Endothelial cell of umbilical vein (primary cell): Measurements from ENCODE around the gene FTO. TPM values are rescaled to one million over a fixed set of nuclear protein-coding genes. Genes with fewer than 3 reads are reported as not detected.

Source experiments
- BruUV-seq: library from RNA; stranded (reverse); fragments of 400-500 nt; replicated peaks from 2 replicates; lab custom pipeline; 2021; lab: Mats Ljungman, UMichigan
- CTCF ChIA-PET: fragments of 300-600, 350-600 bp; sonication (Branson Sonifier 250); formaldehyde crosslinking; loops from one replicate; lab custom pipeline; 2021; ENCODE audit warnings: antibody characterized with exemption, inconsistent platforms; lab: Charles Lee
- POLR2A ChIA-PET: fragments of 300-600, 350-600 bp; sonication (Branson Sonifier 250); formaldehyde crosslinking; loops from one replicate; lab custom pipeline; 2021; ENCODE audit warnings: antibody characterized with exemption, inconsistent platforms; lab: Charles Lee
- DNase-seq: peaks from one replicate; pipeline ENCODE4 v3.0.0-alpha.2; 2011; ENCODE audit warnings: low read depth, low spot score
- FAIRE-seq: peaks from 2 replicates; lab custom pipeline; 2011; peaks lifted over from hg19 to GRCh38; lab: Jason Lieb, UNC
- H2AFZ ChIP-seq: 2 replicates; pipeline ENCODE4 v1.6.0; 2012; ENCODE audit warnings: low read depth, low read length, control low read depth, inconsistent platforms
- H3K27ac ChIP-seq: 2 replicates; pipeline ENCODE4 v1.5.1; 2011; ENCODE audit warnings: low read depth, mild to moderate bottlenecking, control low read depth, low read length, moderate library complexity; ENCODE audit not compliant: insufficient read depth
- H3K27me3 ChIP-seq, 2 experiments: 2 replicates each; pipeline versions ENCODE4 v1.6.0 to v1.6.1; 2011; ENCODE audit warnings: low read length in 2 of 2, mixed read lengths in 1 of 2; ENCODE audit not compliant: control insufficient read depth in 2 of 2, insufficient read depth in 2 of 2
- H3K36me3 ChIP-seq, 2 experiments: 2 replicates in 1 of 2; 3 replicates in 1 of 2; pipeline ENCODE4 v1.5.1; 2011; ENCODE audit warnings: low read length in 2 of 2, mild to moderate bottlenecking in 1 of 2, moderate library complexity in 1 of 2; ENCODE audit not compliant: control insufficient read depth in 2 of 2, insufficient read depth in 2 of 2; ENCODE audit errors: extremely low read depth in 1 of 2
- H3K4me1 ChIP-seq: 3 replicates; pipeline ENCODE4 v1.5.1; 2011; ENCODE audit warnings: mild to moderate bottlenecking, low read length; ENCODE audit not compliant: control insufficient read depth, insufficient read depth; ENCODE audit errors: extremely low read depth
- H3K4me2 ChIP-seq: 2 replicates; pipeline ENCODE4 v1.6.1; 2011; ENCODE audit warnings: low read length, control low read depth, mixed read lengths; ENCODE audit not compliant: insufficient read depth
- H3K4me3 ChIP-seq, 3 experiments: fragments of 200-600 bp in 1 of 3; sonication (generic), shearing (Covaris generic) in 1 of 3; replicated peaks in 1 of 3; 2 replicates each; pipeline ENCODE4 v1.5.1; 2011 to 2016; ENCODE audit warnings: control low read depth in 3 of 3, low read length in 3 of 3, mild to moderate bottlenecking in 2 of 3, inconsistent platforms in 1 of 3, low read depth in 1 of 3, moderate library complexity in 1 of 3; ENCODE audit not compliant: insufficient read depth in 1 of 3
- H3K79me2 ChIP-seq: 2 replicates; pipeline ENCODE4 v1.6.0; 2012; ENCODE audit warnings: low read length, inconsistent platforms; ENCODE audit not compliant: control insufficient read depth, insufficient read depth
- H3K9ac ChIP-seq: replicated peaks from 2 replicates; pipeline ENCODE3; 2011; ENCODE audit warnings: low read length, control low read depth; ENCODE audit not compliant: insufficient read depth; ENCODE audit errors: extremely low read depth
- H3K9me1 ChIP-seq: replicated peaks from 3 replicates; pipeline ENCODE4 v1.6.0; 2011; ENCODE audit warnings: mild to moderate bottlenecking, low read length; ENCODE audit not compliant: control insufficient read depth, insufficient read depth; ENCODE audit errors: extremely low read depth
- H3K9me3 ChIP-seq: replicated peaks from 2 replicates; pipeline ENCODE4 v1.5.1; 2012; ENCODE audit warnings: low read length, inconsistent platforms; ENCODE audit not compliant: control insufficient read depth, insufficient read depth
- H4K20me1 ChIP-seq: replicated peaks from 2 replicates; pipeline ENCODE3; 2011; ENCODE audit warnings: mild to moderate bottlenecking, low read length; ENCODE audit not compliant: control insufficient read depth, insufficient read depth; ENCODE audit errors: extremely low read depth
- EZH2 ChIP-seq: IDR thresholded peaks from 2 replicates; pipeline ENCODE4 v1.6.1; 2012; ENCODE audit warnings: borderline replicate concordance, low read depth, mild to moderate bottlenecking, moderate library complexity, low read length, inconsistent platforms; ENCODE audit not compliant: severe bottlenecking
- FOS ChIP-seq: IDR thresholded peaks from 2 replicates; pipeline ENCODE4 v1.6.1; 2011; ENCODE audit warnings: mild to moderate bottlenecking, low read length, moderate library complexity, borderline replicate concordance; ENCODE audit not compliant: insufficient read depth
- GATA2 ChIP-seq: IDR thresholded peaks from 2 replicates; pipeline ENCODE4 v1.7.0; 2011; ENCODE audit warnings: low read depth, mild to moderate bottlenecking, moderate library complexity, mixed read lengths, low read length; ENCODE audit not compliant: insufficient read length, insufficient read depth
- JUN ChIP-seq: IDR thresholded peaks from 2 replicates; pipeline ENCODE4 v1.6.1; 2011; ENCODE audit warnings: borderline replicate concordance, low read depth; ENCODE audit not compliant: insufficient read length, insufficient read depth
- MYC ChIP-seq: IDR thresholded peaks from one replicate; pipeline ENCODE4 v1.6.1; 2011; ENCODE audit warnings: mild to moderate bottlenecking, low read depth, low read length
- POLR2A ChIP-seq: IDR thresholded peaks from 2 replicates; pipeline ENCODE4 v1.6.1; 2012; ENCODE audit warnings: low read depth, mild to moderate bottlenecking, control low read depth, low read length
- POLR2AphosphoS5 ChIP-seq: IDR thresholded peaks from 2 replicates; pipeline ENCODE4 v1.6.1; 2012; ENCODE audit warnings: low read depth, mild to moderate bottlenecking, control low read depth, low read length, moderate library complexity; ENCODE audit not compliant: insufficient read depth
- dilution Hi-C: fragments of 300-500 bp; cut with MboI; formaldehyde crosslinking; loops from one replicate; pipeline ENCODE4 v1.15.0; 2019; ENCODE audit warnings: low sequenced_read_pairs; ENCODE audit not compliant: extremely low pct_ligation_motif_present
- intact Hi-C: fragments of 100-400 bp; cut with micrococcal nuclease; formaldehyde crosslinking; loops from one replicate; pipeline ENCODE4 v1.10.0; 2022
- polyA plus RNA-seq, 4 experiments: library from polyadenylated mRNA; depleted of rRNA in 3 of 4; stranded (reverse) in 3 of 4; unstranded in 1 of 4; fragments of >200 nt; gene quantifications; 2 replicates each; pipeline versions ENCODE4 v1.2.1 to v1.2.3, GENCODE V29; 2011 to 2012; ENCODE audit warnings: missing spikeins in 1 of 4
- total RNA-seq: library from RNA; stranded (reverse); gene quantifications from 2 replicates; pipeline ENCODE4 v1.2.3, GENCODE V29; 2021
- TF ChIP-seq, protein P1 (sequence below), 2 donors: IDR thresholded peaks; 1 replicate in 1 of 2; 2 replicates in 1 of 2; pipeline ENCODE4 v1.5.1; 2011; ENCODE audit warnings: low read length in 2 of 2, mild to moderate bottlenecking in 2 of 2, moderate library complexity in 2 of 2, control low read depth in 1 of 2, inconsistent platforms in 1 of 2, low read depth in 1 of 2; ENCODE audit not compliant: insufficient read depth in 1 of 2; ENCODE audit errors: extremely low read depth in 1 of 2
- TF ChIP-seq, protein P2 (sequence below): IDR thresholded peaks from 2 replicates; pipeline ENCODE4 v1.6.1; 2011; ENCODE audit not compliant: insufficient read depth, insufficient read length

FTO gene
- total and polyA plus RNA-seq, 2 donors (not counting 3 experiments of a cell fraction or from before 2014, with no cell fraction given) = 48.6 to 87.1 TPM

DNA sequence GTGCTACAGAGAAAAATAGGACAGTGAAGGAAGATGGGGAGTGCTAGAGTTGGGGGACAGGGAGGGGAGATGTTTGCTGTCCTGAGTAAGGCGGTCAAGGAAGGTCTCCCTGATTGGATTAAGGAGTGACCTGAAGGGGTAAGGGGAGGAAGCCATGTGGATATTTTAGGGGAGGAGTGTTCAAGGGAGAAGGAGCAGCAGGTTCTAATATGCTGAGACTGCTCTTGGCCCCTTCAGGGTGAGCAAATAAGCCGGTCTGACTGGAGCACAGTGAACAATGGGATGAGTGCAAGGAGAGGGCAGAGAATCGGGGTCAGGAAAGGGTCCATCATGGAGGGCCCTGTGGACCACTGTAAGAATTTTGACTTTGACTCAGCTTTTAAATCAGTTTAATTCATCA, 393.8 kb downstream of the FTO start:
- TF ChIP-seq EZH2 (no peak), FOS (no peak), JUN (no peak), MYC (no peak), POLR2AphosphoS5 (no peak), POLR2A (no peak), GATA2 (no peak)
- TF ChIP-seq, protein P1, sequence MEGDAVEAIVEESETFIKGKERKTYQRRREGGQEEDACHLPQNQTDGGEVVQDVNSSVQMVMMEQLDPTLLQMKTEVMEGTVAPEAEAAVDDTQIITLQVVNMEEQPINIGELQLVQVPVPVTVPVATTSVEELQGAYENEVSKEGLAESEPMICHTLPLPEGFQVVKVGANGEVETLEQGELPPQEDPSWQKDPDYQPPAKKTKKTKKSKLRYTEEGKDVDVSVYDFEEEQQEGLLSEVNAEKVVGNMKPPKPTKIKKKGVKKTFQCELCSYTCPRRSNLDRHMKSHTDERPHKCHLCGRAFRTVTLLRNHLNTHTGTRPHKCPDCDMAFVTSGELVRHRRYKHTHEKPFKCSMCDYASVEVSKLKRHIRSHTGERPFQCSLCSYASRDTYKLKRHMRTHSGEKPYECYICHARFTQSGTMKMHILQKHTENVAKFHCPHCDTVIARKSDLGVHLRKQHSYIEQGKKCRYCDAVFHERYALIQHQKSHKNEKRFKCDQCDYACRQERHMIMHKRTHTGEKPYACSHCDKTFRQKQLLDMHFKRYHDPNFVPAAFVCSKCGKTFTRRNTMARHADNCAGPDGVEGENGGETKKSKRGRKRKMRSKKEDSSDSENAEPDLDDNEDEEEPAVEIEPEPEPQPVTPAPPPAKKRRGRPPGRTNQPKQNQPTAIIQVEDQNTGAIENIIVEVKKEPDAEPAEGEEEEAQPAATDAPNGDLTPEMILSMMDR (IDR thresholded peaks at IDR 0.05; ENCODE audit: extremely low read depth in 1 of 2, insufficient read depth in 1 of 2, low read depth in 1 of 2, low read length in 2 of 2) = no peak
- TF ChIP-seq, protein P2, sequence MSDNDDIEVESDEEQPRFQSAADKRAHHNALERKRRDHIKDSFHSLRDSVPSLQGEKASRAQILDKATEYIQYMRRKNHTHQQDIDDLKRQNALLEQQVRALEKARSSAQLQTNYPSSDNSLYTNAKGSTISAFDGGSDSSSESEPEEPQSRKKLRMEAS = no peak
- no peak for FAIRE-seq
- Histone ChIP-seq H3K27ac (no peak overlapping the region), H2AFZ (no peak overlapping the region), H3K9me3 (no peaks in the 10 kb centered on the region), H3K9me1 (no peaks in the 10 kb centered on the region), H3K79me2 (no peaks in the 10 kb centered on the region), H3K9ac (no peak overlapping the region), H3K27me3 (no peaks in the 10 kb centered on the region), H3K4me2 (no peak overlapping the region), H4K20me1 (no peaks in the 10 kb centered on the region), H3K4me1 (no peaks in the 10 kb centered on the region), H3K4me3 (no peak overlapping the region), H3K36me3 (no peaks in the 10 kb centered on the region)
- POLR2A ChIA-PET = no interaction called here
- intact Hi-C loops = no loop called here
- DNase-seq = no peak
- CTCF ChIA-PET = no interaction called here
- dilution Hi-C loops = no loop called here
- BruUV-seq = no TSS peak
